Non-pigmented ciliary epithelial cell (primary cell): ENCODE results near the gene ABI1.
"Not testable (repeated sequence)": the region's sequence is repeated elsewhere in the genome, so short reads cannot be mapped to it uniquely, and the experiment has no call there.

Experiments
- DNase-seq: peaks from one replicate; pipeline ENCODE4 v3.0.0-alpha.2; 2010; ENCODE audit warnings: low read depth

Gene ABI1

GRCh38 chr10:26804418-26805393 lies 56.1 kb downstream of the ABI1 start:
- no peak for DNase-seq

GRCh38 chr10:26803849-26804248 lies 56.9 kb downstream of the ABI1 start:
- no peak for DNase-seq

- DNase-seq: no peak
Observed at GRCh38 chr10:26802527-26802926, 58.2 kb downstream of the ABI1 start.

GRCh38 chr10:26801831-26802230 lies 58.9 kb downstream of the ABI1 start:
- no peak for DNase-seq

- DNase-seq: no peak
Observed at GRCh38 chr10:26801274-26801673, 59.5 kb downstream of the ABI1 start.

- DNase-seq: no peak
Observed at GRCh38 chr10:26800468-26800867, 60.3 kb downstream of the ABI1 start.

- no peak for DNase-seq
Observed at GRCh38 chr10:26799342-26799741, 61.4 kb downstream of the ABI1 start.

GRCh38 chr10:26798298-26798697 lies 62.5 kb downstream of the ABI1 start:
- no peak for DNase-seq

- no peak for DNase-seq
Observed at GRCh38 chr10:26797340-26797739, 63.4 kb downstream of the ABI1 start.

GRCh38 chr10:26792758-26793495 lies 67.8 kb downstream of the ABI1 start:
- DNase-seq: no peak

- no peak for DNase-seq
Observed at GRCh38 chr10:26790221-26790995, 70.3 kb downstream of the ABI1 start.

- not testable (repeated sequence) for DNase-seq
Observed at GRCh38 chr10:26789779-26790178, 71.0 kb downstream of the ABI1 start.

GRCh38 chr10:26787362-26787761 lies 73.4 kb downstream of the ABI1 start:
- DNase-seq: no peak

GRCh38 chr10:26781797-26782196 lies 79.0 kb downstream of the ABI1 start:
- DNase-seq: no peak

- DNase-seq: peak; percentile 78
Observed at GRCh38 chr10:26780793-26781601, 79.8 kb downstream of the ABI1 start.

GRCh38 chr10:26780106-26780792 lies 80.5 kb downstream of the ABI1 start:
- no peak for DNase-seq

- no peak for DNase-seq
Observed at GRCh38 chr10:26779176-26779860, 81.4 kb downstream of the ABI1 start.

GRCh38 chr10:26777686-26778085 lies 83.1 kb downstream of the ABI1 start:
- no peak for DNase-seq

GRCh38 chr10:26776258-26776657 lies 84.5 kb downstream of the ABI1 start:
- DNase-seq: no peak

- no peak for DNase-seq
Observed at GRCh38 chr10:26773633-26774032, 87.1 kb downstream of the ABI1 start.
